ENCODE results near the gene DDX6. TPM values are rescaled to one million over a fixed set of nuclear protein-coding genes. Genes with fewer than 3 reads are reported as not detected.
A peak's percentile ranks its signal among the peaks of the same experiment; 100 is the strongest.

Gene DDX6
- total RNA-seq, 4 donors from 2014 or later, result 110 to 178 (median 142) TPM

GRCh38 chr11:118804094-118804493 is 13.1 kb upstream of the DDX6 start:
- intact Hi-C loops (cut with DNase I), result no loop called here
- H3K36me3 ChIP-seq, result no peaks in the 10 kb centered on the region
- no peaks in the 10 kb centered on the region for H3K9me3 ChIP-seq
- H3K27ac ChIP-seq, result no peak overlapping the region
- H3K4me3 ChIP-seq (replicated peaks in 1 of 3), result no peak overlapping the region
- no peaks in the 10 kb centered on the region for H3K4me1 ChIP-seq
- DNase-seq, result no peak
- 96 to 97% methylated on average over 3 of the region's 3 CpGs for WGBS, 2 donors
- TF ChIP-seq POLR2A (IDR thresholded peaks at IDR 0.05) (no peak), CTCF (IDR thresholded peaks at IDR 0.05) (no peak)
- H3K27me3 ChIP-seq, result no peaks in the 10 kb centered on the region

GRCh38 chr11:118799372-118799771 is 8.4 kb upstream of the DDX6 start:
- Histone ChIP-seq H3K9me3 (no peaks in the 10 kb centered on the region), H3K27ac (no peak overlapping the region), H3K36me3 (no peaks in the 10 kb centered on the region), H3K4me1 (peaks cover 5 to 8% of the 10 kb centered on the region in 2 donors), H3K4me3 (replicated peaks in 1 of 3) (no peak overlapping the region), H3K27me3 (no peaks in the 10 kb centered on the region)
- DNase-seq, result no peak
- no peak for TF ChIP-seq POLR2A (IDR thresholded peaks at IDR 0.05)
- TF ChIP-seq CTCF (IDR thresholded peaks at IDR 0.05), result no peak
- intact Hi-C loops (cut with DNase I), result loop anchor here (10.0 kb wide), 1 partner anchor 105 kb away; no protein-coding TSS in a partner anchor

GRCh38 chr11:118797510-118797909 is 6.5 kb upstream of the DDX6 start:
- no peaks in the 10 kb centered on the region for H3K27me3 ChIP-seq
- DNase-seq, result no peak
- intact Hi-C loops (cut with DNase I), result loop anchor here (10.0 kb wide), 1 partner anchor 107 kb away; no protein-coding TSS in a partner anchor
- H3K9me3 ChIP-seq, result no peaks in the 10 kb centered on the region
- no peak overlapping the region for H3K4me3 ChIP-seq (replicated peaks in 1 of 3)
- no peaks in the 10 kb centered on the region for H3K36me3 ChIP-seq
- H3K4me1 ChIP-seq, result peaks cover 10 to 15% of the 10 kb centered on the region in 2 donors
- no peak overlapping the region for H3K27ac ChIP-seq
- TF ChIP-seq CTCF (IDR thresholded peaks at IDR 0.05) (no peak), POLR2A (IDR thresholded peaks at IDR 0.05) (no peak)
- 93 to 96% methylated on average over 11 of the region's 11 CpGs for WGBS, 2 donors

- Histone ChIP-seq H3K27ac (peak overlapping the region; percentile 99 to 100 (median 100)), H3K4me3 (replicated peaks in 1 of 3) (peak overlapping the region in 2 of 3 donors; percentile 82 to 86), H3K36me3 (no peaks in the 10 kb centered on the region), H3K27me3 (no peaks in the 10 kb centered on the region), H3K4me1 (peaks cover 15 to 22% of the 10 kb centered on the region in 2 donors), H3K9me3 (no peaks in the 10 kb centered on the region)
- TF ChIP-seq POLR2A (IDR thresholded peaks at IDR 0.05) (peak; percentile 51 to 93), CTCF (IDR thresholded peaks at IDR 0.05) (no peak)
- 6 to 8% methylated on average over 8 of the region's 8 CpGs for WGBS, 2 donors
- DNase-seq, result peak; percentile 76
- intact Hi-C loops (cut with DNase I), result loop anchor here (10.0 kb wide), 1 partner anchor 112 kb away; no protein-coding TSS in a partner anchor
These were observed 1.7 kb upstream of the DDX6 start for GRCh38 chr11:118792570-118793124.

GRCh38 chr11:118791961-118792569 is 1.1 kb upstream of the DDX6 start:
- intact Hi-C loops (cut with DNase I), result loop anchor here (10.0 kb wide), 1 partner anchor 113 kb away; no protein-coding TSS in a partner anchor
- Histone ChIP-seq H3K27ac (peak overlapping the region; percentile 99 to 100 (median 100)), H3K36me3 (no peaks in the 10 kb centered on the region), H3K4me1 (peaks cover 20 to 22% of the 10 kb centered on the region in 2 donors), H3K27me3 (no peaks in the 10 kb centered on the region), H3K9me3 (no peaks in the 10 kb centered on the region), H3K4me3 (replicated peaks in 1 of 3) (peak overlapping the region; percentile 15 to 86 (median 82))
- TF ChIP-seq POLR2A (IDR thresholded peaks at IDR 0.05), result no peak
- no peak for TF ChIP-seq CTCF (IDR thresholded peaks at IDR 0.05)
- WGBS, 2 donors, result 5 to 6% methylated on average over 25 to 26 of the region's 39 CpGs
- DNase-seq, result peak; percentile 52 to 61

All from thyroid gland (tissue), 4 donors.